NCI-H2227 treated with DMSO at 0.1 percent for 48 hours (cell line): ENCODE data around the gene CLEC2D.
"Not testable (repeated sequence)": the region's sequence is repeated elsewhere in the genome, so short reads cannot be mapped to it uniquely, and the experiment has no call there.

Experiments
- DNase-seq: peaks from one replicate; lab custom pipeline; 2025; lab: John Stamatoyannopoulos, UW

CLEC2D gene

GRCh38 chr12:9700606-9700956 lies 31.1 kb downstream of the CLEC2D start:
- DNase-seq, result no peak

GRCh38 chr12:9701380-9702154 lies 32.1 kb downstream of the CLEC2D start:
- no peak for DNase-seq

- no peak for DNase-seq
Observed at GRCh38 chr12:9702255-9702654, 32.7 kb downstream of the CLEC2D start.

DNA sequence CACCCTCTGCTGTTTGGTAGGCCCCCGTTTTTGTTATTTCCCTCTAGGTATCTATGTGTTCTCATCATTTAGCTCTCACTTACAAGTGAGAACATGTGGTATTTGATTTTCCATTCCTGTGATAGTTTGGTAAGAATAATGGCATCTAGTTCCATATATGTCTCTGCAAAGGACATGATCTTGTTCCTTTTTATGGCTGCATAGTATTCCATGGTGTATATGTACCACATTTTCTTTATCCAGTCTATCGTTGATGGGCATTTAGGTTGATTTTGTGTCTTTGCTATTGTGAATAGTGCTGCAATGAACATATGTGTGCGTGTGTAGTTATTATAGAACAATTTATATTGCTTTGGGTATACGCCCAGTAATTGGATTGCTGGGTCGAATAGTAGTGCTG lies 35.0 kb downstream of the CLEC2D start:
- not testable (repeated sequence) for DNase-seq

GRCh38 chr12:9706086-9706685 lies 36.7 kb downstream of the CLEC2D start:
- DNase-seq, result no peak

DNA sequence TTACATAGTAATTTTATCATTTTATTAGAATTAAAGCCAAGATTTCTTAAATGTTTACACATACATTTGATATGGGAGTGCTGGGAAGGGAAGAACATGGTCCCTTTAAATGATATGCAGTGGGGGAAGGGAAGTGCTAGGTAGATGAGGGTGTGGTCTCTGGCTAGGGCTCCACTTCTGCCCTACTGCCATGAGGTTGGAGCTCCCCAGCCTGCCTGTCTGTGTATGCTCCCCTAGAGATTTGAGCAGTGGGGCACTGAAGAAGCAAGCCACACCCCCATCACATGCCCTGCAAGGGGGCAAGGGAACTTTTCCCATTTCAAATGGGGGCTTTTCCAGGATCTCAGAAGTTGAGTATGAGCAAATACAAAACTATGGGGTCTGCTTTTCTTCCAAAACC lies 37.8 kb downstream of the CLEC2D start:
- DNase-seq, result no peak

DNA sequence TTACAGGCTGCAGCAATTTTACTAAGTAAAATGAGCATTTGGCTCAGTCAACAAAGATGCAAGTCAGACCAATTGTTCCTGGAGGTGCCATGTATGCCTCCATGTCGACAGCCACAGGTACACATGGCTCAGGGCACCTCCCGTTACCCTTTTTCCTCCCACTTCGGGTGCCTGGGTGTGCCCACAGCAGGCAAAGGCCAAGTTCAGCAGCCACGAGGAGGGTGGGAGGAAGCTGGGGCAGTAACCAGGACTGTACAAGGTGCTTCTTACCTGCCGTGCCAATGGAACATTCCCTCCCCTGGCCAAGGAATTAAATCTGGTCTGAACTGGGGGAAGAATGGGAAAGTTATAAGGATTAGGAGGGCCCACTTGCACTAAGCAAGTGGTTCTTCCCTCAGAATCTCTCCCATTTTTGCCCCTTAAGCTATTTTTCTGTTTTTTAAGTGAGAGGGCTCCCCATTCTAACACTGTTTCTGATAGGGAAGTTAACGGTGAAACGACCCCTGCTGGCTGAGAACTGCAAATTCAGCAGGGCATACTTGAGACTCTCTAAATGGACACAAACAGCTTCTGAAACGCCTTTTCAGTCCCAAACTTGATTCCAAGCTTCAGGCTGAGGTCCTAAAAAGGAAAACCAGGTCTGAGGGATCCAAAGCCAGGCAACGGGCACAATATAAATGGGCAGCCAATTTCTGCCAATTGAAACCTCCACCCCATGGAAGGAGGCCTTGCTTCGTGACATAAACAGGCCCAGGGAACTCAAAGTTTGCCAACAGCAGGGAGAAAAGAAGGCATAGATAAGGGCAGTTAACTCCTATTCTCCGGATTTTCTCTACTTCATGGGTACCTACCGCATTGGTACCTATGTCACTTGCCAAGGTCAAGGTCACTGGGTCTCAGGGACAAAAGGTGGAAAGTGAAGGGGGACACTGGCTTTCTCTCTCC lies 38.6 kb downstream of the CLEC2D start:
- DNase-seq, result no peak

DNA sequence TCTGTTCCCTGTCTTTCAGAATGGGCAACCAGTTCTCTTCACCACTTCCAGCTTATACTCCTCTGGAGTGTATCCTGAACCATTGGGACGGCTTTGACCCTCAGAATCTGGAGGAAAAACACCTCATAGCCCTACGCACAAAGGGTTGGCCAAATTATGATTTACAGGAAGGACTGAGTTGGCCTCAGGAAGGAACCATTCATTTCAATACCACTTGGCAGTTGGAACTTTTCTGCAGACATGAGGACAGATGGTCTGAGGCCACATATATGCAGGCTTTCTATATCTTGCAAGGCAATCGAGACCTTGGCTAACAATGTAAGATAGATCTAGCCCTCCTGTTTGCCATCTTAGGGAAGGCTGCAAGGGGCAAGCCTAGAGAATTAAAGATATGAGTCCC lies 39.3 kb downstream of the CLEC2D start:
- no peak for DNase-seq

- DNase-seq, result no peak
Observed at GRCh38 chr12:9710584-9711375, 41.3 kb downstream of the CLEC2D start.

DNA sequence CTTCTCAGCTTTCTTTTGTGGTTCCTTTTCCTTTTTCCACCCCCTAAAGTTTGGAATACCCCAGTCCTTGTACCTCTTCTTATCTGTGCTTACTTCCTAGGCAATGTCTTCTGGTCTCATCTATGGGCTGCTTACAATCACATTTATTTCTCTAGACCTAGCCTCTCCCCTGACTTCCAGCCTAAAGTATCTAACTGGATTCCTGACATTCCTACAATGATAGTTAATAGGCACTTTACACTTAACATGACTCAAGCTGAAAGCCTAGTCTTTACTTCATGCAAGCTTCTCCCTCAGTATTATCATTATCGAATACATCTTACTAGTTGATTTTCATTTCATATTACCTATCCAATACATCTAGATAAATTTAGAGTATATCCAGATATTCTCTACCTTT lies 42.2 kb downstream of the CLEC2D start:
- DNase-seq, result no peak

GRCh38 chr12:9713032-9713558 lies 43.6 kb downstream of the CLEC2D start:
- DNase-seq, result not testable (repeated sequence)

DNA sequence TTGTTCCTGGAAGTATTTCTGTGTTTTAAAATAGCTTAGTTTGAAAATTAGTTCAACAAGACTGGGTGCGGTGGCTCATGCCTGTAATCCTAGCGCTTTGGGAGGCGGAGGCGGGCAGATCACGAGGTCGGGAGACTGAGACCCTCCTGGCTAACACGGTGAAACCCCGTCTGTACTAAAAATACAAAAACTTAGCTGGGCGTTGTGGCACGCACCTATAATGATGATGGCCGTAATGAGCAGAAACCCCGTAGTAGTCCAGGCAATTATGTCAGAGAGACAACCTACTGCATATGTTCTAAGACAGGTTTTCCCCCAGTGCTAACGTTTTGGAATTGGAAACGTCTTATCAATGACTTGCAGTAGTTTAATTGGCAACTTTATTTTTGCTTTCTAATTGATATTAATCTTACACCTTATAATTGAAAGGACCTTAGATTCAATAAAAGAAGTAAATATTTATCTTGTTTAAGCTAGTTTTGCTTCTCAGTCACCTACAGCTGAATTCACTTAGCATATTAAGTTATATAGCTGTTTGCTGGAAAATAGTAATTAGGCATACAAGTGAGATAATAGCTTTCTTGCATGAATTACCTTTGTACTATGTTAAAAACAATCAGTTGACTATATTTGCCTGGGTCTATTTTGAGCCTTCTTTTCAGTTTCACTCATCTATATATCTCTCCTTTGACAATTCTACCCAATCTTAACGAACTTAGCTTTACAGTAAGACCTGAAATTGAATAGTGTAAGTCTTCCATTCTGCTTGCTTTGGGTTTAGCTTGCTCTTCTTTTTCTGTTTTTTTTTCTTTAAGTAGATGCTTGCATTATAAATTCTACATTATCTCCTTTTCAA lies 47.8 kb downstream of the CLEC2D start:
- DNase-seq, result no peak

- DNase-seq, result no peak
Observed at GRCh38 chr12:9718968-9719367, 49.5 kb downstream of the CLEC2D start.

- no peak for DNase-seq
Observed at GRCh38 chr12:9719790-9720189, 50.3 kb downstream of the CLEC2D start.

- no peak for DNase-seq
Observed at GRCh38 chr12:9721394-9722092, 52.0 kb downstream of the CLEC2D start.

- DNase-seq, result no peak
Observed at GRCh38 chr12:9724023-9724422, 54.5 kb downstream of the CLEC2D start.

DNA sequence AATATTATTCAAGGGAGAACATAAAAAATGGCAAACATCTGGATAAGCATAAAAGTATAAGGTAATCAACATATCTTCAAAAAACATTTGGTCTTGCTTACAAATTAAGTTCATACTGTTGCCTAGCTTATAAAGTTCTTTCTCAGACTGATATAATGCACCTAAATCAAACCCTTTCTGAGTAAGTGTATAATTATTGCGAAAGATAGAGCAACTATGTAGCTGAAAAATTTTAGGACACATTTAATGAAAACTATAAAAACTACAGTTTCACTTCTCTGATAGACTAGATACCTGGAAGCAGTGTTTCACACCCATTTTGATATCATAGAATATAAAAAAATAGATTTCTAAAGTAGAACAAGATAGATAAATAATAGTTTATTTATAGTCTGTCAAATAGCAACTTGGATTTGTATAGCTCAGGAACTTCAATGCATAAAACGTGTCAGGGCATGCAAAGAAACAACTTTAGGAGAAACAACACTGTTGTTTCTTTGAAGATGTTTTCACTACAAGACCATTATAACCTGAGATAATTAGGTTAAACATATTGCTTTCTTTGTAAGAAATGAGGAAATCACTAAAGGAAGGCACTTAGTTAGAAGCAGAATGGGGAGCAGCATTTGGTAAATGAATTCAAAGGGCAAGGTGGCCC lies 55.8 kb downstream of the CLEC2D start:
- no peak for DNase-seq

DNA sequence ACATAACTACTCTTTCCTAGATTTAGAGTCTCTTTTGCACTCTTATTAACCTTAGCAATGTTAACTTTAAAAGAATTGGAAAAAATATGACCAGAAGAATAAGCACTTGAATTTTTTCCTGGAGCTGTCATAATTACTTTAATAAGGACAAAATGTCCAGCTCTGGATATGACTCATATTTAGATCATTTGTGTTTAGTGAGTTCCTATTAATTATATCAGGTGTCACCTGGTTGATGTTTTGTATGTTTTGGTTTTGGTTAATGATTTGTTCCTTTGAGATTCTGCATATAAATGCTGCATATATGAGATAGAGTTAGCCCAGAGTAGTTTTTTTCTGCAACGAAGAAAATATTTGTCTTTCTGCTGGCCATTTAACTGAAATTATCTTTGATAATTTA lies 58.3 kb downstream of the CLEC2D start:
- no peak for DNase-seq

GRCh38 chr12:9729082-9729481 lies 59.6 kb downstream of the CLEC2D start:
- no peak for DNase-seq

DNA sequence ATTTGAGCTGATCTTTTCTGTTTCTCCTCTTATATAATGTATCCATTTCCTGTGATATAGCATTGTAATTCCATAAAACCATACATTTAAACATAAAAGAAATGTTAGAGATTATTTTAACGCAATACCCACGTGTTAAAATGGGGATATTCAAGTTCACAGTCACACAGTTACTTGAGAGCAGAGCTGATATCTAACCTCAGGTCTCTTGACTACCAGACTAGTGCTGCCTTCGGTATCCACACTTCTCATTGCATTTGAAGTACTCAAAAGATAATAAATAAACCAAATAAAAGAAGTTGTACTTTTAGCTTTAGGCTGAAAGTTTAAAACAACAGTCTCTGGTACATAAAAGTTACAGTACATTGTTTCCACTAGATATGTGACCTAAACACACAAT lies 60.5 kb downstream of the CLEC2D start:
- no peak for DNase-seq
